Activated CD8-positive, alpha-beta memory T cell treated with anti-CD3 and anti-CD28 coated beads, Interleukin-2, amount 50 U/mL, for 1 hour (primary cell): ENCODE data around the gene CEP70.

Experiments
- DNase-seq: peaks from one replicate; pipeline ENCODE4 v3.0.0-alpha.2; 2020; ENCODE audit errors: extremely low read depth

The CEP70 gene

DNA sequence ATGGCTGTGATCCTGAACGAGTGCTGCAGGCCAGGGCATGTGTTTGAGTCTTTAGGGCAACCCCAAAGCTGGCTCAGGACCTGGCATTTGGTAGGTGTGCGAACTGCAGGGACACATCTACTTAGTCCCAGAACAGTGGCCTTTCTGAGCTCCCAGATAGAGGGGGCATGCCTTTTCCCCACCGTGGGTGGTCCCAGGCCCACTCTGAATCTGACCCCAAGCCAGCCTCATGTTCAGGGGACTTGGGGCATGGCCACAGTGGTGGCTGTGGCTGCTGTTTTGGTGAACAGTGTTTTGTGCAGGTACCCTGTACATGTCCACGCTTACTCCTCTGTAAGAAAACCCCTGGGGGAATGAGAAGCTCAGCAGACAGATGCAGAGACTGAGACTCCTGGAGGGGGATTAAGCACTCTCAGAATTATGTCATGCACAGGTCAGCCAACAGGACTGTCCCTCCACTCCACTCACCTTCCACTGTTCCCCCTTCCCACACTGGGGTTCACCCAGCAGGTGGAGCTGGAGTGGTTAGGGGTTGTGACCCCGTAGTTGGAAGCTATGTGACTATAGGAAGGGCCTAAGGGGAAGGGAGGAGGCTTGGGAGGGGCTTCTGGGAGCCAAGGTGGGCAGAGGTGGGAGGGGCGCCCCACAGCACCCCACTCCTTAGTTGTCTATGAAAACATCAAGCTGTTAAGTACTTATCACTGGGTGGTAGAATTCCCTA is 143.2 kb downstream of the CEP70 start:
- no peak for DNase-seq

DNA sequence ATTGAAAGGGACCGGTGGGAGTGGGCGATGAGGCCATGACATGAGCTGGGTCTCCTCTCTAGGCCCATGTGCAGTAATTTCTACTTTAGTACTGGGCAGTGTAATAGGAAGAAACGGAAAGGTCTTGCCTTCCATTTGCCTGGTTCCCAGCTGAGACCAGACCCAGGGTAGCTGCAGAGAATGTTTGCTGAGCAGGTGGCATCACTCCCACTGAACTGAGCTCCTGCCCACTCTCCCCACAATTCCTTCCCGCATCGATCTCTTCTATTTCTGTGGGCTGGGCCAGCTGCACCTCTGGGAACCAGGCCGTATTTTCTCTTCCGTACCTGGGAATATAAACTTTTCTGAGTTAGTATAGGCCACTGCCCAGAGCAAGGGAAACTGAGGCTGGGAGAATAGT is 143.9 kb downstream of the CEP70 start:
- DNase-seq = no peak

DNA sequence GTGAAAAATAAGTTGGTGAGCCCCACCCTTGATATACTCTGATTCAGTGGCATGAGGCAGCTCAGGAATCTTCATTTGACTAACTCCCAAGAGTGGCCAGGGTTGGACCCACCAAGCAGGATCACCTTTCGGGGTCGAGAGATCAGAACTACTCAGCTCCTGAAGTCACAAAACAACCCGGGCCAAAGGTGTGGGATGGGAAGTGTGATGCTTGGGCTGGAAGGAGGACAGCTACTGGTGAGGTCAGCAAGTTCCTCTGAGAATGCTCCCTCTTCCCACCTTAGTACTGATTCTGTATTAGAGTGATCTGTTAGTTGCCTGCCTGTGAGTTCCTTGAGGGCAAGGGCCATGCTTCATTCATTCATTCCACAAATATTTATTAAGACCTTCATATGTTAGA is 144.6 kb downstream of the CEP70 start:
- DNase-seq = no peak

DNA sequence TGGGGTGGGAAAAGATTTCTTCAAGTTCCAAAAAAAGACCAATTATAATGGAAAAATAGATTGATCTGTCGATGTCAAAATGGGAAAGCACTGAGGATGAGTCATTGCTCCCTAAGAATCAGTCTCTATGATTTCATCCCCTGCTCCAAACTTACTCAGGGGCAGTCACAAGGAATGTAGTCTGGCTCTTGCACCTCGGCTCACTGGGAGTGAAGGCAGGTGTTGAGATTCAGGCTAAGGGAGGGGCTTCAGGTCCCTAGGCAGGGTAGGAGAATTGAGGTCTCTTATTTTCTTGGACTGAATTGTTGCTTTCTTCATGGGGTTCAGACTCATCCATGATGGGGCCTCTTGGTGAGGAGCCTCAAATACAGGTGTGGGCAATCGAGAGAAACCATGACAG is 145.4 kb downstream of the CEP70 start:
- DNase-seq = no peak

DNA sequence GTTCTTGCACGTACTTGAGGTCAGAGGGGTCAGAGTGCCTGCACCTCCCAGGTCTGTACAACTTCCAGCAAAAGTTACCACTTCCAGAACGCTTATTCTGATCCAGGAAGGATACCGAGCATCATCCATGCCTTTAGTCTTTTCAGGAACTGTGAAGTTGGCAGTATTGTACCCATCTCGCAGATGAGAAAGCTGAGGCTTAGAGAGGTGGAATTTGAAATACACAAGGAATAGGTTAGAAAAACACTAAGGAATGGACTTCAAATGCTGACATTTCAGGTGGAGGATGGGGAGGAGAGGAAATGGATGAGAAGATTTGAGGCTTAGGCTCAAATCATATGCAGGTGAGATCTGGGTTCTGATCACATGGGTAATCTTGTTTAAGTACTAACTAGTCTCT is 148.4 kb downstream of the CEP70 start:
- DNase-seq = no peak

DNA sequence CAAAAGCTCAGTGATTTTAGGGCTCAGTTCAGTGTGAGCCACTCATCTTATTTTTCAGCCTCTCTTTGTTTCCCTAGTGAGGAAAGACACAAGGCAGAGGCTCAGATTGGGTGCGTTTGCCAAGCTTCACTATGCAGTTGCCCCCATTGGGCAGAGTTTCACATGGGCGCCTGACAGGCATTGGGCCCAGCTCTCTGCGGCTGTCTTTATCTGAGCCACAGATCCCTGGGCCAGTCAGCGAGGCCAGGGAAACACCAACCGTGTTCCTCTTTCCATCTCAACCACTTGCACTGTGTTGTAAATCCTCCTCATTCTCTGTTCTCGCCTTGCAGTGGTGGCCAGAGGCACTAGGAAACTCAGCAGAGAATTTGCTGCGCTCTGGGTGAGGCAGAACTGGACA is 148.8 kb downstream of the CEP70 start:
- no peak for DNase-seq
